HT-29 (cell line): ENCODE results near the gene CEACAM16. TPM values are rescaled to one million over a fixed set of nuclear protein-coding genes. Genes with fewer than 3 reads are reported as not detected.

Experiments
- DNase-seq: peaks from one replicate; pipeline ENCODE4 v3.0.0-alpha.2; 2015; ENCODE audit warnings: low spot score
- small RNA-seq: library from RNA; depleted of rRNA; stranded (forward); fragments of <200 nt; gene quantifications from one replicate; pipeline ENCODE3, GENCODE V24; 2014
- total RNA-seq: library from RNA; depleted of rRNA; stranded (reverse); fragments of >200 nt; shearing (Covaris generic); gene quantifications from 2 replicates; pipeline ENCODE4 v1.2.3, GENCODE V29; 2014; rRNA removed

CEACAM16 gene
- total RNA-seq, 1 experiment from 2014 or later, result not detected

- DNase-seq, result no peak
Observed at GRCh38 chr19:44759083-44759804, 60.3 kb downstream of the CEACAM16 start.

Small RNA genes within 50 kb of the gene (small RNA-seq; reads per million reads assigned to genes)
- not detected for gene RF00285

Other genes with a start within 250 kb of the CEACAM16 start
- 12.1 and 12.3 TPM in 2 replicates for gene ZNF180, start 198.6 kb upstream of the CEACAM16 start, total RNA-seq
- not detected in 2 replicates for gene CEACAM20, start 169.5 kb upstream of the CEACAM16 start, total RNA-seq
- not detected in 2 replicates for gene IGSF23, start 85.6 kb upstream of the CEACAM16 start, total RNA-seq
- 204 and 206 TPM in 2 replicates for gene PVR, start 55.2 kb upstream of the CEACAM16 start, total RNA-seq
- gene CEACAM19, start 27.7 kb upstream of the CEACAM16 start, total RNA-seq, result 1.0 and 2.2 TPM in 2 replicates
- gene BCL3, start 49.6 kb downstream of the CEACAM16 start, total RNA-seq, result 39.1 and 50.6 TPM in 2 replicates
- gene CBLC, start 78.7 kb downstream of the CEACAM16 start, total RNA-seq, result 79.7 and 93.2 TPM in 2 replicates
- 150 and 201 TPM in 2 replicates for gene BCAM, start 110.0 kb downstream of the CEACAM16 start, total RNA-seq
- gene NECTIN2, start 147.1 kb downstream of the CEACAM16 start, total RNA-seq, result 603 and 664 TPM in 2 replicates
- gene TOMM40, start 192.1 kb downstream of the CEACAM16 start, total RNA-seq, result 467 and 469 TPM in 2 replicates
- gene APOE, start 206.6 kb downstream of the CEACAM16 start, total RNA-seq, result 1.5 and 2.5 TPM in 2 replicates
- 0.28 and 2.0 TPM in 2 replicates for gene APOC1, start 215.5 kb downstream of the CEACAM16 start, total RNA-seq
- not detected in 2 replicates for gene APOC4, start 243.1 kb downstream of the CEACAM16 start, total RNA-seq
- not detected in 2 replicates for gene APOC2, start 246.9 kb downstream of the CEACAM16 start, total RNA-seq